ENCODE measurements around the gene LARGE1.

DNA sequence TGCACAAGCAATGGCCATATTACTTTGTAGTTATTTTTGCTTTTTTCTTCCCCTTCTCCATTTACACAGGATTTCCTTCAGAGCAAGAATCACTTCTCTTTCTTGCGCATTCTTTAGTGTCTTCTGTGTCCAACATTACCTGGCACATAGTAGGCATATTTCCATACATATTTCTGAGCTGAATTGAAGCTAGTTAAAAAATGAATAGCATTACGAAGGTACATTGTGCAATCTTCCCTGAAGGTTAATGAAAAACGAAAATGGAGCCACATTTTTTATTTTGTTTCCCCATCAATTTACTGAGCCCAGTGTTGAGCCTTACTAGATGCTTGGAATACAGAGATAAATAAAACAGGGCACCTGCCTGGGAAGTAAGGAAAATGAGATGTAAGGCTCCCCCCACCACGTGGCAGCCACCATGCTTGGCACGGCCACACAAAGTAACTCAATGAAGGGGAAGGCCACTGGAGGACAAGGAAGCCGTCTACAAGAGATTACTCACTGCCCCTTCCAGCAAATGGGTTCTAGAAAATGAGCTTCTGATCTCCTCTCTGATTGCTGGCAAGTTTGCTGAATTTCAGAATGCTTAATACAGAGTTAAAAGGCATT lies 381.9 kb downstream of the LARGE1 start:
- TF ChIP-seq, protein P1, sequence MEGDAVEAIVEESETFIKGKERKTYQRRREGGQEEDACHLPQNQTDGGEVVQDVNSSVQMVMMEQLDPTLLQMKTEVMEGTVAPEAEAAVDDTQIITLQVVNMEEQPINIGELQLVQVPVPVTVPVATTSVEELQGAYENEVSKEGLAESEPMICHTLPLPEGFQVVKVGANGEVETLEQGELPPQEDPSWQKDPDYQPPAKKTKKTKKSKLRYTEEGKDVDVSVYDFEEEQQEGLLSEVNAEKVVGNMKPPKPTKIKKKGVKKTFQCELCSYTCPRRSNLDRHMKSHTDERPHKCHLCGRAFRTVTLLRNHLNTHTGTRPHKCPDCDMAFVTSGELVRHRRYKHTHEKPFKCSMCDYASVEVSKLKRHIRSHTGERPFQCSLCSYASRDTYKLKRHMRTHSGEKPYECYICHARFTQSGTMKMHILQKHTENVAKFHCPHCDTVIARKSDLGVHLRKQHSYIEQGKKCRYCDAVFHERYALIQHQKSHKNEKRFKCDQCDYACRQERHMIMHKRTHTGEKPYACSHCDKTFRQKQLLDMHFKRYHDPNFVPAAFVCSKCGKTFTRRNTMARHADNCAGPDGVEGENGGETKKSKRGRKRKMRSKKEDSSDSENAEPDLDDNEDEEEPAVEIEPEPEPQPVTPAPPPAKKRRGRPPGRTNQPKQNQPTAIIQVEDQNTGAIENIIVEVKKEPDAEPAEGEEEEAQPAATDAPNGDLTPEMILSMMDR (IDR thresholded peaks at IDR 0.05; ENCODE audit: control extremely low read depth in 1 of 3, insufficient read depth in 1 of 3, low read depth in 1 of 3, low read length in 3 of 3): no peak
- TF ChIP-seq, protein P2, sequence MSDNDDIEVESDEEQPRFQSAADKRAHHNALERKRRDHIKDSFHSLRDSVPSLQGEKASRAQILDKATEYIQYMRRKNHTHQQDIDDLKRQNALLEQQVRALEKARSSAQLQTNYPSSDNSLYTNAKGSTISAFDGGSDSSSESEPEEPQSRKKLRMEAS (IDR thresholded peaks at IDR 0.05): no peak
- TF ChIP-seq FOSL1 (IDR thresholded peaks at IDR 0.05; ENCODE audit: insufficient read depth, low read depth, low read length) (no peak), EZH2 (IDR thresholded peaks at IDR 0.05; ENCODE audit: low read depth, low read length, severe bottlenecking) (no peak), EP300 (IDR thresholded peaks at IDR 0.05; ENCODE audit: borderline replicate concordance in 1 of 2, low read depth in 2 of 2, low read length in 2 of 2) (no peak), POLR2AphosphoS5 (IDR thresholded peaks at IDR 0.05; ENCODE audit: low read depth, low read length) (no peak), EGR1 (IDR thresholded peaks at IDR 0.05; ENCODE audit: borderline replicate concordance, low read depth, low read length) (no peak), SP4 (IDR thresholded peaks at IDR 0.05; ENCODE audit: low read length) (no peak), POLR2A (IDR thresholded peaks at IDR 0.05; ENCODE audit: control extremely low read depth in 1 of 2, low read depth in 2 of 2, low read length in 2 of 2) (no peak), PHF8 (conservative IDR thresholded peaks at IDR 0.05; ENCODE audit: low read depth, low read length) (no peak), ZNF274 (IDR thresholded peaks at IDR 0.05; ENCODE audit: borderline replicate concordance, extremely low read depth, low read length) (no peak)
